BLaER1 (cell line): ENCODE measurements around the gene DSE.
"Not testable (repeated sequence)": the region's sequence is repeated elsewhere in the genome, so short reads cannot be mapped to it uniquely, and the experiment has no call there.

ENCODE experiments used
- H3K27ac ChIP-seq: shearing (Covaris generic); formaldehyde crosslinking; 2 replicates; pipeline ENCODE4 v1.8.1; 2022
- H3K27me3 ChIP-seq: shearing (Covaris generic); formaldehyde crosslinking; 2 replicates; pipeline ENCODE4 v1.8.1; 2022
- H3K36me3 ChIP-seq: shearing (Covaris generic); formaldehyde crosslinking; 2 replicates; pipeline ENCODE4 v1.8.1; 2022
- H3K4me1 ChIP-seq: shearing (Covaris generic); formaldehyde crosslinking; 2 replicates; pipeline ENCODE4 v1.8.1; 2022
- H3K4me2 ChIP-seq: shearing (Covaris generic); formaldehyde crosslinking; 2 replicates; pipeline ENCODE4 v1.8.1; 2022
- H3K4me3 ChIP-seq: shearing (Covaris generic); formaldehyde crosslinking; 2 replicates; pipeline ENCODE4 v1.8.1; 2022
- H3K9ac ChIP-seq: shearing (Covaris generic); formaldehyde crosslinking; 2 replicates; pipeline ENCODE4 v1.8.1; 2022
- H3K9me3 ChIP-seq: shearing (Covaris generic); formaldehyde crosslinking; 2 replicates; pipeline ENCODE4 v1.8.1; 2022
- H4K20me1 ChIP-seq: shearing (Covaris generic); formaldehyde crosslinking; 2 replicates; pipeline ENCODE4 v1.8.1; 2022
- Cebpa-rat ChIP-seq: shearing (Covaris generic); IDR thresholded peaks from 2 replicates; pipeline ENCODE4 v1.8.1; 2022

Gene DSE

DNA sequence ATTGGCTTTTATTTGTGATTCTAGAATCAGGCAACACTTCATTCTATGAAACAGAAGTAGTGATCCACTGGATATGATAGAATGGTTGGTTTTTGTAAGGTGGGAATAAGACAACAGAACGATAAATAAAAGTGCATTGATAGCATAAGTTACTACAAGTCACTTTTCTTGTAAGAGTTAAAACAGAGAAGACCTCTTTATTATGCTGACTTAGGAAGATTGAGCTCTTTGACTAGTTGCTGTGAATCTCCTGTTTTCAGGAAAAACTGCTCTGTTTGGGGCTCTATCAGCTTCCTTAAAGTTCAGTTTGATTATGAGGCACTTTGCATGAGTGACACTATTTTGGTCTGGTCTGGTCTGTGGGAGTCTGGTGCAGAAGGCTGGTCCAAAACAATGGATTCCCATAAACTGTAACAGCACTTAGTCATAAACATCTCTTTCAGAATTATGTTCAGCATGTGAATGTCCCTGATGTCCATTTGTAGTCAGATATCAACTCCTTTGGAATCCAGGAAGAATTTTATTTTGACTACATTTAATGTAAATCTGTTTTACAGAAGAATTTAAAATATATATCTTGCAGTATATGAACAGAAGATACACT is 35.0 kb upstream of the DSE start:
- Histone ChIP-seq H3K4me2 (no peak overlapping the region), H3K27ac (no peak overlapping the region), H3K27me3 (no peaks in the 10 kb centered on the region), H3K4me3 (no peak overlapping the region), H3K9ac (no peak overlapping the region), H4K20me1 (no peaks in the 10 kb centered on the region), H3K36me3 (no peaks in the 10 kb centered on the region), H3K9me3 (peaks cover 5% of the 10 kb centered on the region), H3K4me1 (no peaks in the 10 kb centered on the region; the same call in 1 of the 2 replicates)
- no peak for TF ChIP-seq Cebpa-rat

GRCh38 chr6:116338943-116339342 is 31.8 kb upstream of the DSE start:
- Histone ChIP-seq H3K9ac (no peak overlapping the region), H3K27me3 (no peaks in the 10 kb centered on the region), H3K36me3 (0 out of 2 replicates have a peak, but pooled peaks cover 7% of the 10 kb centered on the region), H3K4me2 (no peak overlapping the region), H3K4me1 (no peaks in the 10 kb centered on the region; the same call in 1 of the 2 replicates), H3K27ac (no peak overlapping the region), H3K4me3 (no peak overlapping the region), H4K20me1 (no peaks in the 10 kb centered on the region), H3K9me3 (peaks cover 31% of the 10 kb centered on the region)
- TF ChIP-seq Cebpa-rat, result no peak

GRCh38 chr6:116340625-116341024 is 30.1 kb upstream of the DSE start:
- H3K9me3 ChIP-seq, result peaks cover 28% of the 10 kb centered on the region
- H4K20me1 ChIP-seq, H3K36me3 ChIP-seq, H3K27me3 ChIP-seq, H3K4me1 ChIP-seq, H3K4me2 ChIP-seq, H3K9ac ChIP-seq, H3K4me3 ChIP-seq, H3K27ac ChIP-seq: not testable (repeated sequence)

DNA sequence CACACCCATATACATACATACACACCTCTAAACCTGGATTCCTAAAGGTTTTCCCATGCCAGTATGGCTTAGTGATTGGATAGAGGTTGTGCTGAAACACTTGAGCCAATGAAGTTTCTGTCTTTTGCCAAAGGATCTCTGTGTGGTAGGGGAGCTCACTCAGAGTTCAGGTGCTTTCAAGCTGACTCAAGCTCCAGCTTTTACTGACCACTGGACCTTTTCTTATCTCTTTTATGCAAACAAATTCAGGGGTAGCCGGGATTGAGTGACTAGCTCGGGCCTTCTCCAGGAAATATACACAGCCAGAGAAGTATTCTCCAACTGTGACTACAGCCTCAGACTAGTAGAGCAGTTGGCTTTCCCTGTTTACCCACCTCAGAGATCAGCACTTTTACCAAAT is 21.5 kb upstream of the DSE start:
- H3K4me3 ChIP-seq, result no peak overlapping the region
- H3K9me3 ChIP-seq, result 0 out of 2 replicates have a peak, but pooled peaks cover 6% of the 10 kb centered on the region
- no peaks in the 10 kb centered on the region for H3K27me3 ChIP-seq
- no peak overlapping the region for H3K4me2 ChIP-seq
- no peak for TF ChIP-seq Cebpa-rat
- no peak overlapping the region for H3K9ac ChIP-seq
- no peaks in the 10 kb centered on the region for H4K20me1 ChIP-seq
- no peaks in the 10 kb centered on the region for H3K4me1 ChIP-seq
- no peak overlapping the region for H3K27ac ChIP-seq
- no peaks in the 10 kb centered on the region for H3K36me3 ChIP-seq

- H3K4me2 ChIP-seq, result no peak overlapping the region
- TF ChIP-seq Cebpa-rat, result no peak
- H3K27ac ChIP-seq, result no peak overlapping the region
- 0 out of 2 replicates have a peak, but pooled peaks cover 6% of the 10 kb centered on the region for H3K9me3 ChIP-seq
- H3K27me3 ChIP-seq, result no peaks in the 10 kb centered on the region
- no peaks in the 10 kb centered on the region for H3K36me3 ChIP-seq
- no peak overlapping the region for H3K4me3 ChIP-seq
- H3K9ac ChIP-seq, result no peak overlapping the region
- no peaks in the 10 kb centered on the region for H4K20me1 ChIP-seq
- no peaks in the 10 kb centered on the region for H3K4me1 ChIP-seq
Observed at GRCh38 chr6:116351101-116351500, 19.6 kb upstream of the DSE start.

DNA sequence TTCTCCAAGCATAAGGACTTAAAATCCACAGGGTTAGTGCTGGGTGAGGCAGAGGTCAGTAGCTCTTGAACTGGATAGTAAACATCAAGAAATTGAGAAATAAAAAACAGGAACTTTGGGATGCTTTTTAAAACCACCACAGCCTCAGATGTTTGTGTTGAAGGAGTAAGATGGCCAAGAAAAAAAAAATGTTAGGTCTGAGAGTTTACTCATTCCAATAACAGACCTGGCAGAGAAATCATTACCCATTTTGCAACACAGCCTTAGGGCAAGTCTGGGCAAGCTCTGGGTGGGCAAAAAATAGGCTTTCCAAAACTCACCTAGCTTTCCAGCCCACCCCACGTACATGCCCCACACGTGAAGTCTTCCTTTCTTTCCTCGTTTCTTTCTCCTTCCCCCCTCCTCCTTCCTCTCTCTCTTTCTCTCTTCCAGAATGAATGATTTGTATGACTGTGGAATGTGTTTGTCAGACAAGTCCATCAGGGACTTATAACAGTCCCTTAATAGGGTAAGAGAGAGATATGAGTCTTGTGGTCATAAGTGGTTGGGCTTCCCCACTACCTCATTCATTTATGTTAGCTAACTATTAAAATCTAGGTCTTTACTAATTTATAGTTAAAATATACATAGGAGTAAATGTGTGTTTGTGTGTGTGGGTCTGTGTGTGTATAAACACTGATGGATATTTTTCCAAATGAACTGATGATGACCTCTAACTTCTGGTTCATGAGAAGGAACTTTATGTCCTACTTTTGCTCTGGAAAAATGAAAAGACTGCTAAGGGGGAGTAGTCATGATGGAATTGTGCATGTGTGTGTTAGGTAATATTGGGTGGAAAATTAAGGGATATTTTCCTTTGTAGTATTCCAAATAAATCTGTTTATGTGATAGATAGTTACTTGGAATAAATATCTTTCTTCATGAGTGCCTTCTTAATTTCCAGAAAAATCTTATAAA is 18.0 kb upstream of the DSE start:
- H3K4me1 ChIP-seq, result no peaks in the 10 kb centered on the region
- no peak overlapping the region for H3K4me3 ChIP-seq
- H4K20me1 ChIP-seq, result no peaks in the 10 kb centered on the region
- H3K9me3 ChIP-seq, result 0 out of 2 replicates have a peak, but pooled peaks cover 6% of the 10 kb centered on the region
- no peak overlapping the region for H3K27ac ChIP-seq
- TF ChIP-seq Cebpa-rat, result no peak
- no peak overlapping the region for H3K9ac ChIP-seq
- H3K27me3 ChIP-seq, result no peaks in the 10 kb centered on the region
- no peaks in the 10 kb centered on the region for H3K36me3 ChIP-seq
- no peak overlapping the region for H3K4me2 ChIP-seq

DNA sequence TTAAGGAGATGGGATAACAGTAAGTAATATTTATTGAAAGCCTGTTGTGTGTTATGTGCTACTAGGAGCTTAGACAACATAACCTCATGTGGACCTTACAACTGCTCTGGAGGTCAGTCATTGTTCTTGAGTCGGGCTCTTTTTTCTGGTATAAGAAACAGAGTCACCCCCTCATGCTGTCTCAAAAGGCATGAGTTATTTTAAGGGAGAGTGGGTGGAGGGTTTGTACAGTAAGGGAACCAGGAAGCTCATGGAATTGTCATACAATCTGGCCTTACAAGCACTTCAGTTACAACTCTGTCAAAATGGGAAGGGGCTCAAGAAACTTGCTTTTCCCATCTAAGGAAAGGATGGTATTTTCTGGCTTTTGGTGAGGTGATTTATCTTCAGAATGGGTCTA is 16.5 kb upstream of the DSE start:
- no peaks in the 10 kb centered on the region for H4K20me1 ChIP-seq
- H3K4me3 ChIP-seq, result no peak overlapping the region
- no peak overlapping the region for H3K9ac ChIP-seq
- no peaks in the 10 kb centered on the region for H3K9me3 ChIP-seq
- no peak for TF ChIP-seq Cebpa-rat
- no peaks in the 10 kb centered on the region for H3K4me1 ChIP-seq
- no peaks in the 10 kb centered on the region for H3K36me3 ChIP-seq
- no peaks in the 10 kb centered on the region for H3K27me3 ChIP-seq
- H3K4me2 ChIP-seq, result no peak overlapping the region
- H3K27ac ChIP-seq, result no peak overlapping the region

- Histone ChIP-seq H3K9ac (no peak overlapping the region), H3K9me3 (no peaks in the 10 kb centered on the region), H3K36me3 (no peaks in the 10 kb centered on the region), H4K20me1 (no peaks in the 10 kb centered on the region), H3K4me3 (no peak overlapping the region), H3K27me3 (no peaks in the 10 kb centered on the region), H3K4me2 (no peak overlapping the region), H3K4me1 (no peaks in the 10 kb centered on the region), H3K27ac (no peak overlapping the region)
- TF ChIP-seq Cebpa-rat, result no peak
Observed at GRCh38 chr6:116355796-116356195, 15.0 kb upstream of the DSE start.

DNA sequence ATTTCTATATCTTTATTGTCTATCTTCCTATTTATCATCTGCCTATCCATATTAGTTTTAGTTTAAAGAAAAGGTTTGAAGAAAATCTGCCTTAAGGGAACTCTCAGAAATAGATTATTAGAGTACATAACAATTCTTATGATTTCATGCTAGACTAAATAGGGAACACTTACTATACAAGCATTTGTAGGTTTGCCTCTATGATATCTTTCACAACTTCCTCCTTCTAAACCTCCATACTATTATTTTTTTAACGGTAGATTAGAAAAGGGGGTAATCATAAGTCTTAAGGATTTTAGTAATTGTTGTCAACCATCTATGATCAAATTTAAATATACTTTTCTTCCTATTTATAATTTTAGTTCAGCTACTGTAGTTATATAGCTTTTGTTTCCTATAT is 11.6 kb upstream of the DSE start:
- Histone ChIP-seq H3K9ac (no peak overlapping the region), H3K27me3 (no peaks in the 10 kb centered on the region), H3K36me3 (no peaks in the 10 kb centered on the region), H3K4me3 (no peak overlapping the region), H3K4me2 (no peak overlapping the region), H3K9me3 (no peaks in the 10 kb centered on the region), H3K27ac (no peak overlapping the region), H4K20me1 (no peaks in the 10 kb centered on the region), H3K4me1 (no peaks in the 10 kb centered on the region)
- TF ChIP-seq Cebpa-rat, result no peak

DNA sequence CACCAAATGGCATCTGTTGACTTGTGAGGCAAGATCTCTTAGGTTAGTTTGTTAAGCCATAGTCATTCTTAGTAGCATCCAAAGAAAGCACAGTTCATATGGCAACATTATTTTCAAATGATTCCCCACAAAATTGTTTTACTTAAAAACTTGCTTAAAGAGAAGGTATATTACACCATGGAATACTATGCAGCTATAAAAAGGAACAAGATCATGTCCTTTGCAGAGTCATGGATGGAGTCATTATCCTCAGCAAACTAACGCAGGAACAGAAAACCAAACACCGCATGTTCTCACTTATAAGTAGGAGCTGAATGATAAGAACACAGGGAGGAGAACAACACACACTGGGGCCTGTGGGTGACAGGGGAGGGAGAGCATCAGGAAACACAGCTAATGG is 10.9 kb upstream of the DSE start:
- Histone ChIP-seq H3K4me3 (no peak overlapping the region), H3K4me1 (no peaks in the 10 kb centered on the region), H3K4me2 (no peak overlapping the region), H3K36me3 (no peaks in the 10 kb centered on the region), H3K27ac (no peak overlapping the region), H3K9me3 (no peaks in the 10 kb centered on the region), H4K20me1 (no peaks in the 10 kb centered on the region), H3K9ac (no peak overlapping the region), H3K27me3 (no peaks in the 10 kb centered on the region)
- no peak for TF ChIP-seq Cebpa-rat
